Gastrocnemius medialis (tissue), 4 donors: ENCODE results near the gene PLA2G4D. TPM values are rescaled to one million over a fixed set of nuclear protein-coding genes. Genes with fewer than 3 reads are reported as not detected.

Source experiments
- ATAC-seq, 2 donors: fragments of 150-250 bp; one replicate each; pipeline ENCODE4 v1.9.1; 2016
- DNase-seq, 2 donors: peaks; one replicate each; pipeline ENCODE4 v3.0.0-alpha.2; 2019
- H3K27ac ChIP-seq, 4 donors: fragments of 200-600 bp; sonication (generic); 1 replicate in 1 of 4; 2 replicates in 3 of 4; pipeline ENCODE4 v1.5.1; 2016 to 2018; ENCODE audit warnings: mild to moderate bottlenecking in 2 of 4, moderate library complexity in 1 of 4
- H3K27me3 ChIP-seq, 3 donors: fragments of 200-600 bp; sonication (generic) in 2 of 3; 1 replicate in 1 of 3; 2 replicates in 2 of 3; pipeline versions ENCODE4 v1.5.1 to v1.6.0; 2016 to 2019; ENCODE audit warnings: mild to moderate bottlenecking in 1 of 3, moderate library complexity in 1 of 3
- H3K36me3 ChIP-seq, 2 donors: fragments of 200-600 bp; sonication (generic) in 1 of 2; one replicate each; pipeline ENCODE4 v1.5.1; 2017 to 2018
- H3K4me1 ChIP-seq, 2 donors: fragments of 200-600 bp; sonication (generic) in 1 of 2; one replicate each; pipeline ENCODE4 v1.5.1; 2016 to 2017; ENCODE audit warnings: mild to moderate bottlenecking in 2 of 2
- H3K4me3 ChIP-seq, 4 donors: fragments of 200-600 bp; sonication (generic) in 3 of 4; 1 replicate in 1 of 4; 2 replicates in 3 of 4; pipeline ENCODE4 v1.5.1; 2016 to 2019; ENCODE audit warnings: mild to moderate bottlenecking in 2 of 4
- H3K9me3 ChIP-seq, 3 donors: fragments of 200-600 bp; sonication (generic) in 2 of 3; 1 replicate in 1 of 3; 2 replicates in 2 of 3; pipeline ENCODE4 v1.5.1; 2016 to 2019
- POLR2A ChIP-seq, 2 donors: fragments of 450-650 bp; IDR thresholded peaks; one replicate each; pipeline ENCODE4 v1.6.1; 2017; ENCODE audit warnings: antibody characterized with exemption in 2 of 2, mild to moderate bottlenecking in 2 of 2, moderate library complexity in 2 of 2
- in situ Hi-C, 4 donors: fragments of 200-750 bp; cut with MboI; loops; one replicate each; pipeline versions ENCODE4 v1.15.0 to v1.8.0; 2017; ENCODE audit warnings: low sequenced_read_pairs in 4 of 4
- intact Hi-C: fragments of 100-400 bp; cut with DNase I; formaldehyde crosslinking; loops from one replicate; pipeline ENCODE4 v1.15.1; 2023; ENCODE audit warnings: low total_unique reads
- total RNA-seq, 4 donors: library from RNA; depleted of rRNA; stranded (reverse); fragments of >200 nt; gene quantifications; one replicate each; pipeline versions ENCODE4 v1.1.0 to v1.2.3, GENCODE V29; 2016
- TF ChIP-seq, protein P1 (sequence below), 5 experiments: fragments of 450-650 bp in 3 of 5; fragments of 200-600 bp in 2 of 5; sonication (generic) in 2 of 5; IDR thresholded peaks in 4 of 5; conservative IDR thresholded peaks in 1 of 5; 1 replicate in 4 of 5; 2 replicates in 1 of 5; pipeline ENCODE4 v1.5.1; 2016 to 2019; ENCODE audit warnings: antibody characterized with exemption in 5 of 5, mild to moderate bottlenecking in 3 of 5, moderate library complexity in 3 of 5

Gene PLA2G4D
- total RNA-seq, 4 donors from 2014 or later = 0.10 TPM; not detected in 3

GRCh38 chr15:42140383-42141070, 46.2 kb upstream of the PLA2G4D start:
- Histone ChIP-seq H3K4me1 (no peaks in the 10 kb centered on the region), H3K36me3 (no peaks in the 10 kb centered on the region), H3K27ac (no peak overlapping the region), H3K9me3 (no peaks in the 10 kb centered on the region), H3K27me3 (no peaks in the 10 kb centered on the region), H3K4me3 (no peak overlapping the region)
- ATAC-seq = no peak
- intact Hi-C loops (no loop called here), in situ Hi-C loops (no loop called here)
- DNase-seq = no peak
- TF ChIP-seq POLR2A (IDR thresholded peaks at IDR 0.05) = no peak
- TF ChIP-seq, protein P1, sequence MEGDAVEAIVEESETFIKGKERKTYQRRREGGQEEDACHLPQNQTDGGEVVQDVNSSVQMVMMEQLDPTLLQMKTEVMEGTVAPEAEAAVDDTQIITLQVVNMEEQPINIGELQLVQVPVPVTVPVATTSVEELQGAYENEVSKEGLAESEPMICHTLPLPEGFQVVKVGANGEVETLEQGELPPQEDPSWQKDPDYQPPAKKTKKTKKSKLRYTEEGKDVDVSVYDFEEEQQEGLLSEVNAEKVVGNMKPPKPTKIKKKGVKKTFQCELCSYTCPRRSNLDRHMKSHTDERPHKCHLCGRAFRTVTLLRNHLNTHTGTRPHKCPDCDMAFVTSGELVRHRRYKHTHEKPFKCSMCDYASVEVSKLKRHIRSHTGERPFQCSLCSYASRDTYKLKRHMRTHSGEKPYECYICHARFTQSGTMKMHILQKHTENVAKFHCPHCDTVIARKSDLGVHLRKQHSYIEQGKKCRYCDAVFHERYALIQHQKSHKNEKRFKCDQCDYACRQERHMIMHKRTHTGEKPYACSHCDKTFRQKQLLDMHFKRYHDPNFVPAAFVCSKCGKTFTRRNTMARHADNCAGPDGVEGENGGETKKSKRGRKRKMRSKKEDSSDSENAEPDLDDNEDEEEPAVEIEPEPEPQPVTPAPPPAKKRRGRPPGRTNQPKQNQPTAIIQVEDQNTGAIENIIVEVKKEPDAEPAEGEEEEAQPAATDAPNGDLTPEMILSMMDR (IDR thresholded peaks at IDR 0.05 in 4 of 5, conservative IDR thresholded peaks at IDR 0.05 in 1 of 5) = no peak

DNA sequence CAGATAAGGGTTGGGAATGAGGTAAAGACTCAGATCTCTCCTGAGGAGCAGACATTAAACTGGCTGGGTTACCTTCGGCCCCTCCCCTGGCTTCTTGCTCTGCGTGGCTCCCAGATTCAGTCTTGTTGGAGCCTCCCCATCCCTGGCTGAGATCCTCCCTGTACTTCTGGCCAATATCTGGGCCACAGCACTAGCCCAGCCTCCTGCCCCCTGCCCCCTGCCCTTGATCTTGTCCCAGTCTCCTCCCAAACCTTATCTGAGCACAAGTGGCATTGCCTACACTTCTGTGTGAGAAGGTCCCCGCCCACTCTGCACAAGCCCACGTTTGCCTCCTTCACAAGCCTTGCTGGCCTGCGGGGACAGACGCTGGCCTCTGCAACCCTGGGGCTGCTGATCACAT, 45.2 kb upstream of the PLA2G4D start:
- Histone ChIP-seq H3K4me1 (no peaks in the 10 kb centered on the region), H3K4me3 (no peak overlapping the region), H3K9me3 (no peaks in the 10 kb centered on the region), H3K27ac (no peak overlapping the region), H3K36me3 (no peaks in the 10 kb centered on the region), H3K27me3 (no peaks in the 10 kb centered on the region)
- no peak for TF ChIP-seq POLR2A (IDR thresholded peaks at IDR 0.05)
- TF ChIP-seq, protein P1 (IDR thresholded peaks at IDR 0.05 in 4 of 5, conservative IDR thresholded peaks at IDR 0.05 in 1 of 5) = no peak
- no peak for ATAC-seq
- DNase-seq = no peak
- intact Hi-C loops (no loop called here), in situ Hi-C loops (no loop called here)

DNA sequence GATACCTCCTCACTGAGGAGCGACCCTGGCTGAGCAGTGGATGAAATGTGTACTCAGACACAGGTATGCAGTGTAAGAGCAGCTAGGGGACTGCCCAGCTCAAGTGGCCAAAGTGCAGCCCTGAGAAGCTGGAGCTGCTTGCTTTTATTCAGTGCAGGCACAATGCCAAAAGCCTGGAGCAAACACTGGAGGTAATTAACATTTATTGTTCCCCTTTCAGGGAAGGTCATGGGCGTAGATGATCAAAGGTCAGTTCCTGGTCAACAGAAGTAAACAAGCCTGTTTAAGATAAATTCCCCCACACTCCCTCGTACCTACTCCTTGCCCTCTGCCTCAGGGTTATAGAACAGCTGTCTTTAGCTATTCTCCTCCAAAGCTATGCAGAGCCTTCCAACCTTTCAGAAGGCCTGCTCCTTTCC, 44.6 kb upstream of the PLA2G4D start:
- H3K36me3 ChIP-seq = no peaks in the 10 kb centered on the region
- in situ Hi-C loops (no loop called here), intact Hi-C loops (no loop called here)
- ATAC-seq (no peak), DNase-seq (no peak)
- H3K4me1 ChIP-seq = no peaks in the 10 kb centered on the region
- H3K27me3 ChIP-seq = no peaks in the 10 kb centered on the region
- no peak overlapping the region for H3K4me3 ChIP-seq
- no peak overlapping the region for H3K27ac ChIP-seq
- no peaks in the 10 kb centered on the region for H3K9me3 ChIP-seq
- TF ChIP-seq POLR2A (IDR thresholded peaks at IDR 0.05) = no peak
- TF ChIP-seq, protein P1 (IDR thresholded peaks at IDR 0.05 in 4 of 5, conservative IDR thresholded peaks at IDR 0.05 in 1 of 5) = no peak

DNA sequence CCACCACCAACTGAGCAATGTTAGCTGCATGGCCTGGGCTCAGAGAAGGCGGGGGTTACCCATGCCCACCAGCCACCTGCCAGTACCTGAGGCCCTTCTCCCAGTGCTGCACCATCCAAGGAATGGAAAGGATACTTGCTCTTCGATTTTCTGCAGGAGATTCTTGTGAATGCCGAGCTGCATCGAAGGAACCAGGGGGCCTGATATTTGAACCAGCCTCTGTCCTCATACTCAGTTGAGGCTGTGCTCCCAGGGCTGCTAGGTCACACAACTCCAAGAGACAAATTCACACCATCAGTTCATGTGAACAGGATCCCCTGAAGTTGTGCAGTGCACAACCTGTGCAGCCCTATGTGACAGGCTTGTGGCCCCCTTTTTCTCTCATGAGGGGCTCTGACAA, 44.0 kb upstream of the PLA2G4D start:
- DNase-seq = no peak
- intact Hi-C loops = no loop called here
- no peak for ATAC-seq
- Histone ChIP-seq H3K4me3 (no peak overlapping the region), H3K36me3 (no peaks in the 10 kb centered on the region), H3K4me1 (no peaks in the 10 kb centered on the region), H3K9me3 (no peaks in the 10 kb centered on the region), H3K27me3 (no peaks in the 10 kb centered on the region), H3K27ac (no peak overlapping the region)
- in situ Hi-C loops = no loop called here
- TF ChIP-seq, protein P1 (IDR thresholded peaks at IDR 0.05 in 4 of 5, conservative IDR thresholded peaks at IDR 0.05 in 1 of 5) = no peak
- no peak for TF ChIP-seq POLR2A (IDR thresholded peaks at IDR 0.05)
